Head of caudate nucleus (tissue), 42 donors: ENCODE measurements around the gene SEPTIN12.
"Not testable (repeated sequence)": the region's sequence is repeated elsewhere in the genome, so short reads cannot be mapped to it uniquely, and the experiment has no call there.

Experiments used
- DNase-seq, 42 donors: peaks; one replicate each; pipeline versions ENCODE4 v3.0.0 to v3.0.0-alpha.2; 2020 to 2021; ENCODE audit warnings: mixed read lengths in 7 of 42
- intact Hi-C: fragments of 100-400 bp; cut with DNase I; formaldehyde crosslinking; loops from one replicate; pipeline ENCODE4 v1.15.0; 2022

Gene SEPTIN12

DNA sequence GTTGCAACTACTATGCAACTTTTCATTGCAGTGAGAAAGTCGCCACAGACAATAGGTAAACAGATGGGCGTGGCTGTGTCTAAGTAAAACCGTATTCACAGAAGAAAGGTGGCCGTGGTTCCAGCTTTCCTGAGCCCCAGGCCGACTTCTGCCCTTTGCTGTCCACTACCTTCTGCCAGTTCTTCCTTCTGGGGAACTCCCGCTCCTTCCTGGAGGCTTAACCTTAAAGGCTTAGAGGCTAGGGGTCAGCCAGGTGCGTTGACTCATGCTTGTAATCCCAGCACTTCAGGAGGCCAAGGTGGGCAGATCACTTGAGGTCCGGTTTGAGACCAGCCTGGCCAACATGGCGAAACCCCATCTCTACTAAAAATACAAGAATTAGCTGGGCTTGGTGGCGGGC is 2.1 kb upstream of the SEPTIN12 start:
- intact Hi-C loops = no loop called here
- DNase-seq = no peak

GRCh38 chr16:4788910-4789309 is 765 bp upstream of the SEPTIN12 start:
- intact Hi-C loops = no loop called here
- DNase-seq = no peak

- no peak for DNase-seq
- intact Hi-C loops = no loop called here
Measured at GRCh38 chr16:4788489-4788889, 344 bp upstream of the SEPTIN12 start.

GRCh38 chr16:4787068-4787467 is 1.1 kb downstream of the SEPTIN12 start:
- DNase-seq = peak in 5 of 42 donors; percentile 27 to 68 (median 45)
- intact Hi-C loops = no loop called here

- intact Hi-C loops = no loop called here
- peak in 6 of 42 donors; percentile 11 to 54 (median 33) for DNase-seq
Measured at GRCh38 chr16:4785758-4786433, 2.2 kb downstream of the SEPTIN12 start.

DNA sequence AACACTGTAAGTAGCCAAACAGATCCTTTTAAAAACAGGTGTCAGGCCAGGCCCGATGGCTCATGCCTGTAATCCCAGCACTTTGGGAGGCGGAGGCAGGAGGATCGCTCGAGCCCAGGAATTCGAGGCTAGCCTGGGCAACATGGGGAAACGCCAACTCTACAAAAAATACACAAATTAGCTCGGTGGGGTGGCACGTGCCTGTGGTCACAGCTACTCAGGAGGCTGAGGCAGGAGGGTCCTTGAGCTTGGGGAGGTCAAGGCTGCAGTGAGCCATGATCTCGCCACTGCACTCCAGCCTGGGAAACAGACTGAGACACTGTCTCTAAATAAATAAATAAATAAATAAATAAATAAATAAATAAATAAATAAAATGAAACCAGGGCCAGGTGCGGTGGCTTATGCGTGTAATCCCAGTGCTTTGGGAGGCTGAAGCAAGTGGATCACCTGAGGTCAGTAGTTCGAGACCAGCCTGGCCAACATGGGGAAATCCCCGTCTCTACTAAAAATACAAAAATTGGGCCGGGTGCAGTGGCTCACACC is 3.6 kb downstream of the SEPTIN12 start:
- DNase-seq, intact Hi-C loops: not testable (repeated sequence)

DNA sequence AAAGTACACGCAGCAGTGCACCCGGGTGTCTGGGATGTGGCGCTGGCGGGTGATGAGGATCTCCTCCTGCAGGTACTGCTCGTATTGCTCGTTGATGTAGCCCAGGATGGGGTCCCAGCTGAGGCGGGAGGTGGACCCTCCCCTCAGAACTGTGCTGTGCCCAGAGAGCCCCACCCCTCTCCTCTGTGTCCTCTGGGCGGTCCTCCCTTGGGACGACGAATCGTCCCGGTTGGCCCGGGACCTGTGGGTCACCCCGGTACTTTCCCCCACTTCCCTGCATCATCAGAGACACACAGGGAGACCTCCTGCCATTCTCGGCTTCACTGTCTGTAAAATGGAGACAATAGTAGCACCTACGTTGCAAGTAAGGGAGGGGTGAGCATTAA is 4.2 kb downstream of the SEPTIN12 start:
- DNase-seq = peak in 1 of 42 donors; percentile 35
- intact Hi-C loops = no loop called here

DNA sequence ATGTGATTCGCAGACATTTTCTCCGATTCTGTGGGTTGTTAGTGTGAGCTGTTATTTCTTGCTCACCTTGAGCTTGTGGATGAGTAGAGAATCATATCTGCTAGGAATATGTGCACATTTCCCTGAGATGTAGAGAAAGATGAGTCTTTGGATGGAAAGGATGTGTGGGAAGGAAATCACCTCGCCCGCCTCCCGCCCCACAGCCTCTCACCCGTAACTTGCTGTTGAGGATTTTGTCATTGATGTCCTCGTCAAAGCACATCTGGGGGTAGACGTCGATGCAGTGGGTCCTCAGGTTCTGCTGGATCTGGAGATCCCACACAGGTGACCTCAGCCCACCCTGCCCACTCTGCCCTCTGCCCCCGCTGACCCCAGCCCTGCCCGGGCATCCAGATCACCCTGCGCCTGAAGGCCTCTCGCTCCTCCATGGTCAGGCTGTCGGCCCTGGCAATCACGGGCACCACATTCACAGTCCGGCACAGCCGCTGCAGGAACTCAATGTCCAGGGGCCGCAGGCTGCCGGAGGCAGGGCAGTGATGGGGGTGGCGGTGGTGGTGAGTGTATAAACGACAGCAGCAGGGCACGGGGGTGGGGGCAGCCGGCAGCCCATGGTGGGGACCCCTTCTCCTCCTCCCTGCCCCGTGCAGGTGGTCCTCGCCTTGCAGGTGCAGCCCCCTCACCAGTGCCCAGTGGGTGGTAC is 4.7 kb downstream of the SEPTIN12 start:
- peak in 21 of 42 donors; percentile 23 to 79 (median 59) for DNase-seq
- intact Hi-C loops = no loop called here

DNA sequence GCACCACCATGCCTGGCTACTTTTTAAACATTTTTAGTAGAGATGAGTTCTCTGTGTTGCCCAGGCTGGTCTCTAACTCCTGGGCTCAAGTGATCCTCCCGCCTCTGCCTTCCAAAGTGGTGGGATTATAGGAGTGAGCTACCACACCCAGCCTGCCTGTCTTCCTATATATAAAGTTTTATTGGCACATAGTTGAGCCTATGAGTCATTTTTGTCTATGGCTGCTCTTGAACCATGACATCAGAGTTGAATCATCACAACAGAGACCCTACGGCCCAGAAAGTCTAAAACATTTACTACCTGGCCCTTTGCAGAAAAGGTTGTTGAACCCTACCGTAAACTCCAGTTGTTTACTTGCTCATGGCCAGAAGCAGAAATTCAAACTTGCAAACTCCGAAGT is 7.9 kb downstream of the SEPTIN12 start:
- intact Hi-C loops = no loop called here
- no peak for DNase-seq

- intact Hi-C loops = no loop called here
- no peak for DNase-seq
Measured at GRCh38 chr16:4778050-4778392, 10.1 kb downstream of the SEPTIN12 start.

DNA sequence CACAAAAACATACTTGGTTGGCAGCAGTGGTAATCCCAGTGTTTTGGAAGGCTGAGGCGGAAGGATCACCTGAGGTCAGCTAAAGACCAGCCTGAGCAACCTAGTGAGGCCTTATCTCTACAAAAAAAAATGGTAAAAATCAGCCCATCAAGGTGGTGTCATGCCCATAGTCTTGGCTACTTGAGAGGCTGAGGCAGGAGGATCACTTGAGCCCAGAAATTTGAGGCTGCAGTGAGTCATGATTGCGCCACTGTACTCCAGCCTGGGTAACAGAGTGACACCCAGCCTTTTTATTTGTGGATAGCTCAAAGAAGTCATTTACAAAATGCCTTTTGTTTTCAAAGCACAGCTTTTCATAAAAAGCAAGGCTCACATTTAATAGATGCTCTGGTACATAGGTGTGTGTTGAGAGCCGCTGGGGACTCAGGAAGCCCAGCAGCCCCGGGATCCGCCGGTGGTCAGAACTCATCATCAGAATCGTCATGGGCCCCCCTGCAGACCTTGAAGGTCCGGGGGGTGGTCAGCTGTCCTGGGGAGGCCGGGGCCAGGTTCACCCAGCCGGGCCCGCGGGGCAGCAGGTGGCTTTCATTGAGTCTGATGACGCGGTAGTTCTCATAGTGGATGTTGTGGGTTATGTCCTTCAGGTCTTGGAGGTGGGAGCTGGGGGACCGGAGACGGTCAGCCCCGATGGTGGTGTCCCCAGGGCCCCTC is 10.7 kb downstream of the SEPTIN12 start:
- DNase-seq = no peak
- intact Hi-C loops = no loop called here

DNA sequence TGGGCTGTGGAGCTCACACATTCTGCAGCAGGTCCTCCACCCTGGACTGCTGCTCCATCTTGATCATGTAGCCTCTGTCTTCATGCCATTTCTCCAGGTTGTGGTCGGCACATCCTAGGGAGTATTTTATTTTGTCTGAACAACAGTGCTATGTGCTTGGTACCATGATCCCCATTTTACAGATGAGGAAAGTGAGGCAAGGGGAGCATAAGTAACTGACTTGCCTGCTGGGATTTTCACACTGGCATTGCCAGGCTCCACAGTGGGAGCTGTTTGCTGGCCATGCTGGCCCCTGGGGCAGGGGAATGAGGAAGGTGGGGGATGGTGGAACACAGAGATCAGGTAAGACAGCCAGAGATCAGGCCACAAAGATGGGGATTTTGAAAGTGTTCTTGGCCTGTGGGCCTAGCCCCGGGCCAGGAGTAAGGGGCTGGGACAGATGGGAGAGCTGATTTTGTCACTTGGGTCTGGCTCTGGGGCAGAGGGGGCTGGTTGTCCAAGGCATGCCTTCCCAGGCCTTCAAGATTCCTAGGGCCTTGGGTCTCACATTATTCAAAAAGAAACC is 11.9 kb downstream of the SEPTIN12 start:
- DNase-seq = no peak

GRCh38 chr16:4775005-4775404 is 13.1 kb downstream of the SEPTIN12 start:
- no peak for DNase-seq
- intact Hi-C loops = no loop called here

More for the DNA sequence above, 11.9 kb downstream of the SEPTIN12 start:
- intact Hi-C loops = no loop called here

- intact Hi-C loops = no loop called here
- DNase-seq = no peak
Measured at GRCh38 chr16:4772351-4772750, 15.8 kb downstream of the SEPTIN12 start.

- intact Hi-C loops = no loop called here
Measured at GRCh38 chr16:4771646-4772045, 16.5 kb downstream of the SEPTIN12 start.

GRCh38 chr16:4769306-4769638 is 18.9 kb downstream of the SEPTIN12 start:
- DNase-seq = no peak
- intact Hi-C loops = loop anchor here (5.0 kb wide), 2 partner anchors 33 to 78 kb away; partner anchors contain the start of genes GLYR1, ROGDI and UBN1

More at GRCh38 chr16:4771646-4772045, 16.5 kb downstream of the SEPTIN12 start:
- no peak for DNase-seq

DNA sequence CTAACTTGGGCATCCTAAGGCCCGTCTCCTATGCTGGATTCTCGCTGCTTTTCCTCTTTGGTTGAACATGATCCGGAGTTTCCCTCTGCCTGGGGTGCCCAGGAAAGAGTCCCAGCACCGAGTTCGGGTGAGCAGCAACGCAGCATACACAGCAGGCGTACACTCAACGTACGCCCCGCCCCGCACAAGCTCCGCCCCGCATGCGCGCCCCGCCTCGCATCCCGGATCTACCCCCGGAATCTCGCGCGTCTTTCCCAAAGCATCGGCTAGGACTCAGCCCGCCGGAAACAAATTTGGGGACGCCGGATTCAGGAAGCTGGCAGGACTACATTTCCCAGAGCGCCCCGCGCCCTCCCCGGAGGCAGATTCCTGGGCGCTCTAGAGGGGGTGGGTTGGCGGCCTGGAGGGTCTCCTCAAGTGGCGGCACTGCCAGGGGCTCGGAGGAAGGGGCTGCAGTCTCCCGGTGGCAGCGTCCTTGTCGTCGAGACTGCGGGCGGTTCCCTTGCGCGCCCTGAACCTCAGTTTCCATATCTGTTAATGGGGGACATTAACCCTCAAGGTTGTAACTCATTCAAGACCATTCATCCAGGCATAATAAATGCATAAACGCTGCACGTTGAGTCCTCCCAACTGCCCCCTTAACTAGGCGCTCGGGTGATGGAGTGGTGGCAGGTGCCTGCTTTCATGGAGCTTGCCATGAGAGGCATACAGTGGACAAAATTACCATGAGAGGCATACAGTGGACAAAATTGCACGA is 19.4 kb downstream of the SEPTIN12 start:
- DNase-seq = peak; percentile 95 to 100 (median 98)
- intact Hi-C loops = loop anchor here (5.0 kb wide), 2 partner anchors 34 to 79 kb away; partner anchors contain the start of genes GLYR1, ROGDI and UBN1

GRCh38 chr16:4767872-4768548 is 20.1 kb downstream of the SEPTIN12 start:
- intact Hi-C loops = loop anchor here (5.0 kb wide), 2 partner anchors 34 to 79 kb away; partner anchors contain the start of genes GLYR1, ROGDI and UBN1
- peak in 2 of 42 donors; percentile 15 to 29 for DNase-seq
